ENCODE results near the gene APOBEC4.

Gene APOBEC4

GRCh38 chr1:183598386-183598785 lies 54.7 kb downstream of the APOBEC4 start:
- no peaks in the 10 kb centered on the region for H3K9me3 ChIP-seq (ENCODE audit: control insufficient read depth in 1 of 2, low read length in 2 of 2)
- no peak overlapping the region for H3K4me3 ChIP-seq (ENCODE audit: low read depth in 1 of 2, low read length in 2 of 2)
- H3K27ac ChIP-seq (ENCODE audit: low read length) = peak overlapping the region; percentile 7
- H3K27me3 ChIP-seq (ENCODE audit: low read depth, low read length) = no peaks in the 10 kb centered on the region
- H3K4me1 ChIP-seq (ENCODE audit: control insufficient read depth in 1 of 2, insufficient read depth in 2 of 2, low read length in 2 of 2) = peaks cover 0 to 11% of the 10 kb centered on the region in 2 donors
- no peaks in the 10 kb centered on the region for H3K36me3 ChIP-seq (ENCODE audit: control insufficient read depth in 1 of 2, insufficient read depth in 2 of 2, low read length in 2 of 2)

GRCh38 chr1:183597656-183598347 lies 55.3 kb downstream of the APOBEC4 start:
- no peak overlapping the region for H3K4me3 ChIP-seq (ENCODE audit: low read depth in 1 of 2, low read length in 2 of 2)
- H3K27me3 ChIP-seq (ENCODE audit: low read depth, low read length) = no peaks in the 10 kb centered on the region
- peak overlapping the region; percentile 7 for H3K27ac ChIP-seq (ENCODE audit: low read length)

GRCh38 chr1:183596500-183596899 lies 56.6 kb downstream of the APOBEC4 start:
- Histone ChIP-seq H3K4me1 (ENCODE audit: control insufficient read depth in 1 of 2, insufficient read depth in 2 of 2, low read length in 2 of 2) (peaks cover 0 to 11% of the 10 kb centered on the region in 2 donors), H3K36me3 (ENCODE audit: control insufficient read depth in 1 of 2, insufficient read depth in 2 of 2, low read length in 2 of 2) (no peaks in the 10 kb centered on the region)

More at GRCh38 chr1:183597656-183598347, 55.3 kb downstream of the APOBEC4 start:
- Histone ChIP-seq H3K9me3 (ENCODE audit: control insufficient read depth in 1 of 2, low read length in 2 of 2) (no peaks in the 10 kb centered on the region), H3K36me3 (ENCODE audit: control insufficient read depth in 1 of 2, insufficient read depth in 2 of 2, low read length in 2 of 2) (no peaks in the 10 kb centered on the region), H3K4me1 (ENCODE audit: control insufficient read depth in 1 of 2, insufficient read depth in 2 of 2, low read length in 2 of 2) (peaks cover 0 to 11% of the 10 kb centered on the region in 2 donors)

More at GRCh38 chr1:183596500-183596899, 56.6 kb downstream of the APOBEC4 start:
- Histone ChIP-seq H3K27me3 (ENCODE audit: low read depth, low read length) (no peaks in the 10 kb centered on the region), H3K9me3 (ENCODE audit: control insufficient read depth in 1 of 2, low read length in 2 of 2) (no peaks in the 10 kb centered on the region), H3K27ac (ENCODE audit: low read length) (no peak overlapping the region), H3K4me3 (ENCODE audit: low read depth in 1 of 2, low read length in 2 of 2) (no peak overlapping the region)
